BJ (cell line): ENCODE data around the gene LIMD2. TPM values are rescaled to one million over a fixed set of nuclear protein-coding genes. Genes with fewer than 3 reads are reported as not detected.
A peak's percentile ranks its signal among the peaks of the same experiment; 100 is the strongest.

ENCODE experiments used
- CTCF ChIA-PET: fragments of 350-600 bp; formaldehyde crosslinking; extraction: SDS; loops from one replicate; lab custom pipeline; 2021; ENCODE audit warnings: antibody characterized with exemption, inconsistent platforms; lab: Yijun Ruan, JAX
- POLR2A ChIA-PET: fragments of 300-600 bp; sonication (Branson Sonifier 250); formaldehyde crosslinking; extraction: SDS; loops from one replicate; lab custom pipeline; 2021; ENCODE audit warnings: antibody characterized with exemption; lab: Charles Lee
- DNase-seq: peaks from one replicate; pipeline ENCODE4 v3.0.0-alpha.2; 2011; ENCODE audit warnings: low read depth
- H3K27me3 ChIP-seq: 2 replicates; pipeline ENCODE4 v1.6.0; 2011; ENCODE audit warnings: low read length; ENCODE audit not compliant: control insufficient read depth, insufficient read depth
- H3K36me3 ChIP-seq: 2 replicates; pipeline ENCODE4 v1.5.1; 2011; ENCODE audit warnings: low read length; ENCODE audit not compliant: control insufficient read depth, insufficient read depth
- H3K4me3 ChIP-seq: 2 replicates; pipeline ENCODE4 v1.5.1; 2011; ENCODE audit warnings: low read depth, mild to moderate bottlenecking, control low read depth, low read length
- polyA minus RNA-seq: library from RNA; depleted of rRNA, polyadenylated mRNA; stranded (reverse); fragments of >200 nt; gene quantifications from 2 replicates; pipeline ENCODE4 v1.2.3, GENCODE V29; 2011; rRNA and poly(A)+ RNA removed
- polyA plus RNA-seq: library from polyadenylated mRNA; depleted of rRNA; stranded (reverse); fragments of >200 nt; gene quantifications from 2 replicates; pipeline ENCODE4 v1.2.3, GENCODE V29; 2011; rRNA removed
- TF ChIP-seq, protein P1 (sequence below): IDR thresholded peaks from 2 replicates; pipeline ENCODE4 v1.5.1; 2011; ENCODE audit warnings: low read depth, mild to moderate bottlenecking, control low read depth, inconsistent platforms, low read length, moderate library complexity; ENCODE audit not compliant: insufficient read depth

Gene LIMD2
- polyA plus RNA-seq (7.9 and 13.8 TPM in 2 replicates), polyA minus RNA-seq (2.2 and 2.8 TPM in 2 replicates)

DNA sequence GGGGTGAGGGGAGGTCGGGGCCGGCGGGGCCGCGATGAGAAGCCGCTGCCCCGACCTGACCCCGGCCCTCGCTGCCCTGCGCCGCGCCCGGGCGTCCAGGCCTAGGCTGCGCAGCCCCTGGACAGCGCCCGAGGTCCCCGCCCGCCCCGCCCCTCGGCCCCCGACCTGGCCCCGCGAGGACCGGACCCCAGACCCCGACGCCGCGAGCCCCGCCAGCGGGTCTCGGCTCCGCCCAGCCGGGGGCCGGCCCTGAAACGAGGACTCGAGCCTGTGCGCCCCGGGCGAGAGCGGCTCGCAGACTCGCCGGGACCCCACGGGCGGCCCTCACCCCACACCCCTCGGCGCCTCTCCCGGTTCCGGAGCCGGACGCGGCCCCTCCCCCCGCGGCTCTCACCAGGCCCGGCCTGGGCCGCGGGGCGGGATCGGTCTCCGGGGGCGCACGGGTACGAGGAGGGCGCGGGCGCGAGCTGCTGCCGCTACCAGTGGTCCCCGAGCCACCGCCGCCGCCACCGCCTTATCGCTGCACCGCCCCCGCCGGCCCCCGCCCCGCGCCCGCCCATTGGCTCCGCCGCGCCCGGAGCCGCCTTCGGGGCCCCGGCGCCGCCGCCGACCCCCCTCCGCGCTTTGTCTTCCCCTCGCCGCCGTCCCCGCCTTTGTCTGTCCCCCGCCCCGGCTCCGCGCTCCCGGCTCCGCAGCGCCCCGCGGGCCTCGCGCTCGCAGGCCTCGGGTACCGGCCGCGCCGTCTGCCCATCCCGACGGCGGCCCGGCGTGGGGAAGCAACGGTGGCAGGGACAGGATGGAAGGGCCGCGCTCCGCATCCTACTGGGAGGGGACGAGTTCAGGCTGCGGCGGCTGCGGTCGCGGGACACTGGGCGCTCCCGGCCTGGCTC lies at the start of gene LIMD2:
LIMD2 (minus strand) TSS at position 488 of the 890 bp plus-strand sequence. CDS start 827 bp downstream, outside the sequence.
- H3K27me3 ChIP-seq, result no peaks in the 10 kb centered on the region
- peaks cover 2% of the 10 kb centered on the region for H3K36me3 ChIP-seq
- H3K4me3 ChIP-seq, result peak within 1 kb of the TSS; percentile 46
- TF ChIP-seq, protein P1, sequence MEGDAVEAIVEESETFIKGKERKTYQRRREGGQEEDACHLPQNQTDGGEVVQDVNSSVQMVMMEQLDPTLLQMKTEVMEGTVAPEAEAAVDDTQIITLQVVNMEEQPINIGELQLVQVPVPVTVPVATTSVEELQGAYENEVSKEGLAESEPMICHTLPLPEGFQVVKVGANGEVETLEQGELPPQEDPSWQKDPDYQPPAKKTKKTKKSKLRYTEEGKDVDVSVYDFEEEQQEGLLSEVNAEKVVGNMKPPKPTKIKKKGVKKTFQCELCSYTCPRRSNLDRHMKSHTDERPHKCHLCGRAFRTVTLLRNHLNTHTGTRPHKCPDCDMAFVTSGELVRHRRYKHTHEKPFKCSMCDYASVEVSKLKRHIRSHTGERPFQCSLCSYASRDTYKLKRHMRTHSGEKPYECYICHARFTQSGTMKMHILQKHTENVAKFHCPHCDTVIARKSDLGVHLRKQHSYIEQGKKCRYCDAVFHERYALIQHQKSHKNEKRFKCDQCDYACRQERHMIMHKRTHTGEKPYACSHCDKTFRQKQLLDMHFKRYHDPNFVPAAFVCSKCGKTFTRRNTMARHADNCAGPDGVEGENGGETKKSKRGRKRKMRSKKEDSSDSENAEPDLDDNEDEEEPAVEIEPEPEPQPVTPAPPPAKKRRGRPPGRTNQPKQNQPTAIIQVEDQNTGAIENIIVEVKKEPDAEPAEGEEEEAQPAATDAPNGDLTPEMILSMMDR, result no peak
- ChIA-PET POLR2A (no interaction called here), CTCF (no interaction called here)
- DNase-seq, result no peak

DNA sequence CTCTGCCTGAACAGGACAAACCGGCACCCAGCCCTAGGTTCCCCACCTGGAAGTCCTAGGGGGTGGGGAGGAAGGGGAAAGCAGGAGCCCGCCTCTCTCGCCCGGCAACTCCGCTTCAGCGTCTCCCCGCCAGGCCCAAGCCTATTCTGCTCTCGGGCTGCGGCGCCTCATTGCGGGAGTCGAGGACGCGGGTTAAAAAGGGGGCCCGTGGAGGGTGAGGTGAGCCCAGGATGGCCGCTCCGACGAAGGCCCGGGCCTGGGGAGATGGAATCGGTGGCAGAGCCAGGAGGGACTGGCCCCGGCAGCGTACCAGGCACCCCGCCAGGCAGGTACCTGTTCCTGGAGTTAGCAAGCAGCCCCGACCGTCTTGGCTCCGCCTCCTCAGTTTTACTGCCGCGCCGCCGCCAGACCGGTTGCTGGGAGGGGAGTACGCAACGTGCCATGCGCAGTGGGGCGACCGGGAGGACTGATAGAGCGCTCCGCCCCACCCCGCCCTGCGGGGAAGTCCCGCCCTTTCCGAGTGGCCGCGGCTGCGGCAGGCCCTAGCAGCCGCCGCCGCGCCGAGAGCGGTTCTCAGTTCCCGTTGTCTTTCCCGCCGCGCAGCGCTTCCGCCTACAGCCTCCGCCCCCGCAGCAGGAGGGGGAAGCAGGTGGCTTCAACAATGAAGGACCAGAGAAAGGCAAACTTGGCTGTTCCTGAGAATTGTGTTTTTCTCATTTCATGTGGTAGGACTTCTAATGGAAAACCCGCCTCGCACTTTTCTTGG lies 41.7 kb upstream of the LIMD2 start, which contains the start of gene STRADA:
STRADA (minus strand) TSS at position 392 of the 766 bp plus-strand sequence. CDS start 13,430 bp downstream, outside the sequence.
- peak; percentile 85 for DNase-seq
- CTCF ChIA-PET, result interaction anchor here (0.6 to 1.4 kb wide), 2 partner anchors 11 to 39 kb away, joined by 6 to 7 read pairs; no protein-coding TSS in a partner anchor
- peaks cover 3% of the 10 kb centered on the region; the same call in 1 of the 2 replicates for H3K36me3 ChIP-seq
- H3K27me3 ChIP-seq, result no peaks in the 10 kb centered on the region
- H3K4me3 ChIP-seq, result peak within 1 kb of the TSS; percentile 97
- POLR2A ChIA-PET, result no interaction called here
- TF ChIP-seq, protein P1, result no peak

DNA sequence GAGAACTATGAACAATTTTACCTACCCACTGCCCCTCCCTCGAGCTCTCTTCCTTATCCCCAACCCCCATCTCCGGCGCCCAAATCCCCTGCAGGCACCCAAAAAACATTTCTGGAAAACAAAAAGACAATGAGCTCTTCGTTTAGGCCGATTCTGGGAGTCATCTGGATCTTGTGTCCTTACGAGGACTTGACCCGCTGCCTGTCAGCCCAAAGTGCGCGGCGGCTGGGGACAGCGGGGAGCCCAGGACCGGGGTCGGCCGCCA lies 41.1 kb upstream of the LIMD2 start:
- TF ChIP-seq, protein P1, result no peak
- Histone ChIP-seq H3K4me3 (peak overlapping the region; percentile 97), H3K36me3 (peaks cover 3% of the 10 kb centered on the region; the same call in 1 of the 2 replicates), H3K27me3 (no peaks in the 10 kb centered on the region)
- ChIA-PET CTCF (interaction anchor here (1.2 kb wide), 1 partner anchor 33 kb away, joined by 3 read pairs; the partner anchor contains the start of gene DDX42), POLR2A (no interaction called here)
- no peak for DNase-seq

DNA sequence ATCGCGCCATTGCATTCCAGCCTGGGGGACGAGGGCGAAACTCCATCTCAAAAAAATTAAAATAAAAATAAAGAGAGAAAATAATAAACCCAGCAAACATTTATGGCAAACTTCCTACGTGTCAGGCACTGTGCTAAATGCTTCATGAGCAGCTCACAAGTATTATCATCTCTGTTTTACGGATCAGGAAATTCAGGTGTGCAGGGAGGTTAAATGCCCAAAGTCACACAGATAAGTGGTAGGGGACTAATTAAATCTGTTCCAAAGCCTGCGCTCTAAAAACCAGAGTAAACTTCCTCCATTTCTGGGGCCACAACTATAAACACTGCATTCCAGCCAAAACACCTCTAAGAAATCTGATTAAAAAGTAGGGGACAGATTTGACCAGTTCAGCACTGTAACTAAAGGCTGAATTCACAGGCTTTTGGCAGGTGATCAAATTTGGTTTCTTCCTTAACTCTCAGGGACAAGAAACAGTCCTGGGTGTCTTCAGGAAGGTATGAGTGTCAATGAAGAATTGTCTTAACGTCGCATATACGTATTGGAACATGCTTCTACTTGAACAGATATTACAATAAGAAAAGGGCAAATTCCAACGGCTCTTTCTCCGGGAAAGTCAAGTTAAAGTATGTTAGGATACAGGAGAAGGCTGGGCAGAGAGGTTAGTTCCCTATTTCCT lies 40.7 kb upstream of the LIMD2 start:
- DNase-seq, result no peak

More for the DNA sequence above, 40.7 kb upstream of the LIMD2 start:
- Histone ChIP-seq H3K27me3 (no peaks in the 10 kb centered on the region), H3K4me3 (peak overlapping the region; percentile 97), H3K36me3 (peaks cover 2% of the 10 kb centered on the region; the same call in 1 of the 2 replicates)
- TF ChIP-seq, protein P1, result no peak
- CTCF ChIA-PET, result interaction anchor here (1.2 to 1.7 kb wide), 2 partner anchors 14 to 33 kb away, joined by 3 read pairs; partner anchors contain the start of gene DDX42
- POLR2A ChIA-PET, result no interaction called here
